ENCODE measurements around the gene TNFAIP2.

TNFAIP2 gene

GRCh38 chr14:103094406-103095209, 28.7 kb upstream of the TNFAIP2 start, which contains the start of gene EXOC3L4:
Gene EXOC3L4 (plus strand): TSS chr14:103094725. CDS start chr14:103100220, 5,495 bp downstream.
- DNase-seq = no peak

GRCh38 chr14:103095210-103095778, 28.0 kb upstream of the TNFAIP2 start:
- no peak for DNase-seq

- DNase-seq = no peak
Measured at GRCh38 chr14:103096387-103096786, 26.9 kb upstream of the TNFAIP2 start.

DNA sequence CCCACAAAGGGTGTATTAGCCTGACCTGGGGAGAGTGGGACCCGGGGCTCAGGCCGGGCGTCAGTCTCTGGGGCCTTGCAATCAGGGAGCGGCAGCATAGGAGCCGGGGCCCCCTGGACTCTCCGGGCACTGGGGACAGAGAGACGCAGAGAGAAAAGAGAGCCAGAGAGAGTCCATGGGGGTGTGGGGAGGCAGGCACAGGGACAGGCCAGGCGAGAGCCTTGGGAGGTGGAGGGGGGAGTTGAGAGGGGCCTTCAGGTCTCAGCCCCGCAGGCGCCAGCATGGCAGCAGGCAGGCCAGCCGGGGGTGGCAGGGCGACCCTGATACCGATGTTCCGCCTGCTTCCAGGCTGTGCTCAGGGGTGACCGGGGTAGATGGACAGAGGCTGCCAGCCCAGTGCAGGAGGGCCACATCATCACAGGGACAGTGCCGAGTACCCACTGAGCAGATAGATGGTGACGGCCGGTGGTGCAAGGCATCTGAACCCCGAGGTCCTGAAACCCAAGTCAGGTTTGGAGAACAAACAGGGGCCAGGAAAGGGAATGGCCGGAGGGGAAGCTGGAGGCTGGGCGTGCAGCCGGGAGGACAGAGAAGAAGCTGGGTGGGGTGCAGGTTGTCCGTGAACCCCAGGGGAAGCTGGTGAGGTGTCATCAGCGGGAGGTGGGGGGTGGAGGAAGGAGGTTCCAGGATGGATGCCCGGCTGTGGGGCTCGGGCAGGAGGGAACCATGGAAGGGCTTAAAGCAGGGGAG, 25.8 kb upstream of the TNFAIP2 start:
- no peak for DNase-seq

DNA sequence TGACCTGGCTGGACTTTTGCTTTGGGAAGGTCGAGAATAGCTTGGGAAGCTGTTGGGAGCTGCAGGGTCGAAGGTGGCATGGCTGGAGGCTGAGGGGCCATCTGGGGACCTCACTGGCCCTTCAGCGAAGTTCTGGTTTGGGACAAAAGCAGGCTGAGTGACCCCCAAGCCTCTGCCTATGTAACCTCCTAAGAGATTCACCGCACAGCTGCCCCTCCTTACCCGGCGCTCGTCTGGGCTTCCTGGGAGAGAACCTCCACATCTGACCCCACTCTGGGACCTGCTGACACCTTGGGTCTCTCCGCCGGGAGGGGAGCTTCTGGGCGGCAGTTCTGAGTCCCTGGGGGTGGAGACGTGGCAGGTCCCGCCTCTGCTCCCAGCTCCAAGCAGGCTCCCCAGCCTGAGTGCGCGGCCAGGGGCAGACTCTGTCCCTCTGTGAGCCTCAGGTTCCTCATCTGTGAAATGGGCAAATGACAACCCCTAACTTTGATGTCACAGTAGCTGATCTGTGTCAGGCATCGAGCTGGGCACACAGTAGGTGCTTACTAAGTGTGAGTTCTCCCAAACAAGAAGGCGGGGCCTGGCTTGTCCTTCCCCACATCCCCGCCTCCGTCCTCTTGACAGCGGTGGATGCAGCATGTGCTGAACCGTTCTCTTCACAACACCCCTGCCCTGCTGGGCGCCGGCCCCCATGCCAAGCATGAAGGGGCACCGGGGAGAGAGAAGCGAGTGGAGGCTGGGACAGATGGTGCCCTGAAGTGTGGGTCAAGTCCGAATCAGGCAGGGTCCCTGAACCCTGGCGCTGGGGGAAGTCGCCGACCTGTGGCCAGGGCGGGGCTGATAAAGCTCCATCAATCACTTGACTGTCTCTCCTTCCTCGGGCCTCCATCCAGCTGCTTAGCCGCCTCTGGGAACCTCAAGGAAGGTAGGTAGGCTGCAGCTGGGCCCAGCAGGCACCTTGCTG, 25.0 kb upstream of the TNFAIP2 start:
- no peak for DNase-seq

GRCh38 chr14:103099081-103099732, 24.1 kb upstream of the TNFAIP2 start:
- no peak for DNase-seq

GRCh38 chr14:103099733-103100280, 23.5 kb upstream of the TNFAIP2 start:
- DNase-seq = no peak

DNA sequence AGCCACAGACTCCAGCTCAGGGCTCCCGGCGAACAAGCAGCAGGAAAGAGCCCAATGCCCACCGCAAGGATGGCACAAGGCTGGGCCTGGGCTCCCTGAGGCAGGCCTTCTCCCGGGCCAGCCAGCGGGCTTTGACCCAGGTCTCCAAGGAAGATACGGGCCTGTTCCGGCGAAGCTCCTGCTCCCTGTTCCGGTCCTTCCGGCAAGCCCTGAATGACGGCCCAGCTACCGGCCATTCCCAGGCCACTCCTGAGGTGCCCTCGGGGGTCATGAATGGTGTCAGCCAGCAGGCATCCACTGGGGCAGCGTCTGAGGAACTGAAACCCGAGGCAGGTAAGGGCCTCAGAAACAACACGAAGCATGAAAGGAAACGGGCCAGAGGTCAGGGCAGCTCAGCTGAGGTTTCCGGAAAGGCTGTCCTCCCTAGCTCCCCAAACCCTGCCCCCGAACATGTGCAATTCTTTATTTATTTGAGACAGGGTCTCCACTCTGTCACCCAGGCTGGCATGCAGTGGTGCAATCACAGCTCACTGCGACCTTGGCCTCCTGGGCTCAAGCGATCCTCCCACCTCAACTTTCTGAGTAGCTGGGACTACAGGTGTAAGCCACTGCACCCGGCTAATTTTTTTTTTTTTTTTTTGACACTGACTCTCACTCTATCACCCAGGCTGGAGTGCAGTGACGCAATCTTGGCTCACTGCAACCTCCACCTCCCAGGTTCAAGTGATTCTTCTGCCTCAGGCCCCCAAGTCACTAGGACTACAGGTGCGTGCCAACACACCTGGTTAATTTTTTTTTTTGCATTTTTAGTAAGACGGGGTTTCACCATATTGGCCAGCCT, 22.8 kb upstream of the TNFAIP2 start:
- DNase-seq = no peak

GRCh38 chr14:103101257-103101962, 21.9 kb upstream of the TNFAIP2 start:
- no peak for DNase-seq

- DNase-seq = no peak
Measured at GRCh38 chr14:103101963-103102688, 21.1 kb upstream of the TNFAIP2 start.

GRCh38 chr14:103102689-103103260, 20.5 kb upstream of the TNFAIP2 start:
- DNase-seq = no peak

GRCh38 chr14:103103461-103104388, 19.5 kb upstream of the TNFAIP2 start:
- no peak for DNase-seq

DNA sequence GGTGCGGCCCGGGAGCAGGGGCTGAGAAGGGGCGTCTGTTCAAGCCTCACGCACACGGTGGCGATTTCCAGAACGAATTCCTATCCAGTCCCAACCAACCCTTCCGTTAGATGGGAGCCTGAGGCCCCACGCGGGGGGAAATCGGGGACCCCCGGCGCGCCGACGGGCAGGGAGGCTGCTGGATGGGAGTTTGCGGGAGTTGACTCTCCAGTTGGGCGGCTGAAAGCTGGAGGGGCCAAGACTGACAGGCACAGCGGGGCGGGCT, 18.9 kb upstream of the TNFAIP2 start:
- DNase-seq = no peak

DNA sequence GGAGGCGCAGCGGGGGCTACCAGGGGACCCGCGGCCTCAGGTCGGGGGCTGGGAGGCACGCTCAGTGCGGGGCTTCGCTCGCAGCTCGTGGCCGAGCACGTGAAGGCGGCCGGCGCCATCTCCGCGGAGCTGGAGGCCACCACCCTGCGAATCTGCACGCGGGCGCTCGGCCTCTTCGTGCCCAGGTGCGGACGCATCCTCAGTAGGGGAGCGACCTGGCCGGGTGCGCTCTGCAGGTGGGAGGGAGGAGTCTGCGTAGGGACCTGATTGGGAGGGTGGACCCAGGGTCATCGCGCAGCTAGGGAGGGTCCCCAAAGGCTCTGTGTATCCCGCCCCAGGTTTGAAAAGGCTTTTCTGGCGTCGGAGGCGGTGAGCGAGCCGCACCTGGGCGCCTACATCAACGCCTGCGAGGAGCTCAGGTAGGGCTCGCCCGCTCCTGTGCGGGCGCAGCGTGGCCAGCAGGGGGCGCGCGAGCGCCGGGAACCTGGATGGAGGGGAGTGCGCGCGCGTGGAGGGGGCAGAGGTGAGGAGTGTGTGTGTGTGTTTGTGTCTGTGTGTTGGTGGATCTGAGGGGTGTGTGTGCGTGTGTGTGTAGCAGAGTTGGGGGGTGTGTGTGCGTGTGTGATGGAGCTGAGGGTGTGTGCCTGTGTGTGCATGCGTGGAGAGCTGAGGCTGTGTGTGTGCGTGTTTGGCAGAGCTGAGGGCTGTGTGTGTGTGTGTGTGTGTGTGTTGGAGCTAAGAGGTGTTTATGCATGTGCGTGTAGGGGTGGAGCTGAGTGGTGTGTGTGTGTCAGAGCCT, 18.4 kb upstream of the TNFAIP2 start:
- peak; percentile 70 for DNase-seq

DNA sequence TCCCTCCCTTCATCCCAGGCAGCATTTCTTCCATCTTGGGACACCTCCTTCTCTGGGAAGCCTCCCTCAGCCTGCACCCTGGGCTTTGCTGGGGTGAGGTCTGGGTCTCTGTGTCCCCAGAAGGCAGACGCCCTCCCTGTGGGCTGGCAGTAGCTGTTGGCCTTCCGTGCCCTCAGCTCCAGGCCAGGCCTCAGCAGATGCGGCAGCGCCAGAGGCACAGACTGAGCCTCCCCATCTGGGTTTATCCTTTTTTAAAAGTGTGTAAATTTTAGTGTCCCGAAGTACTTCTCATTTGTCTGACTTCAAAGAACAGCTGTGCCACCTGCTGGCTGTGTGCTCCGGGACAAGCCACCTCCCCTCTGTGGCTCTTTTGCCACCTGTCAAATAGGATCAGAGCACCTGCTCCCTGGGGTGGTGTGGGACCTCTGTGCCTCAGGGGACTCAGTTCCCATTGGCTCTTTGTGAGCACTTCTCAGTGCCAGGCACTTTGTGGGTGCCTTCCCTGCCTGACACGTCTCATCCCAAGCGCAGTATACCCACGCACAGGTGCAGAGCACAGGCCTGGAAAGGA, 17.6 kb upstream of the TNFAIP2 start:
- no peak for DNase-seq

GRCh38 chr14:103107455-103107854, 15.8 kb upstream of the TNFAIP2 start:
- DNase-seq = no peak

Data from activated gamma-delta T cell treated with Interleukin-2 at 50 U/mL for 16 hours (primary cell).